GM12878 (cell line): ENCODE measurements around the gene ZC3H7B. TPM values are rescaled to one million over a fixed set of nuclear protein-coding genes. Genes with fewer than 3 reads are reported as not detected.

Experiments used
- ATAC-seq: fragments of 200-7000 bp; cut with Tn5 transposase; 3 replicates; pipeline ENCODE4 v1.9.1; 2020; ENCODE audit warnings: mild to moderate bottlenecking, moderate library complexity
- BruUV-seq: library from RNA; stranded (reverse); fragments of 400-500 nt; replicated peaks from 2 replicates; lab custom pipeline; 2021; lab: Mats Ljungman, UMichigan
- CTCF ChIA-PET: fragments of 300-600 bp; sonication (Branson Sonifier 250); formaldehyde crosslinking; extraction: SDS; loops from one replicate; lab custom pipeline; 2021; ENCODE audit warnings: inconsistent platforms; lab: Yijun Ruan, JAX
- POLR2A ChIA-PET: fragments of 350-600 bp; formaldehyde crosslinking; extraction: SDS; loops from one replicate; lab custom pipeline; 2021; ENCODE audit warnings: inconsistent platforms; lab: Charles Lee
- RAD21 ChIA-PET: fragments of 300-600 bp; sonication (Branson Sonifier 250); formaldehyde crosslinking; loops from one replicate; lab custom pipeline; 2023; ENCODE audit warnings: antibody characterized with exemption; ENCODE audit not compliant: unreplicated experiment; lab: Charles Lee
- SMC1A ChIA-PET: fragments of 300-600 bp; sonication (Branson Sonifier 250); formaldehyde crosslinking; loops from one replicate; lab custom pipeline; 2023; ENCODE audit not compliant: unreplicated experiment, uncharacterized antibody; lab: Charles Lee
- DNase-seq: peaks from one replicate; pipeline ENCODE4 v3.0.0-alpha.2; 2011; ENCODE audit warnings: low read depth, low spot score
- FAIRE-seq: peaks from 3 replicates; lab custom pipeline; 2011; peaks lifted over from hg19 to GRCh38; lab: Jason Lieb, UNC
- H2AFZ ChIP-seq: 2 replicates; pipeline ENCODE4 v1.6.0; 2011; ENCODE audit warnings: low read depth, low read length, control low read depth; ENCODE audit not compliant: control insufficient read depth
- H3K27ac ChIP-seq: 2 replicates; pipeline ENCODE4 v1.5.1; 2011; ENCODE audit warnings: control low read depth; ENCODE audit not compliant: control insufficient read depth, insufficient read depth
- H3K27me3 ChIP-seq, 2 experiments: replicated peaks in 1 of 2; 2 replicates each; pipeline versions ENCODE4 v1.6.0 to v1.6.1; 2011; ENCODE audit warnings: low read length in 1 of 2; ENCODE audit not compliant: control insufficient read depth in 2 of 2, insufficient read depth in 2 of 2
- H3K36me3 ChIP-seq, 2 experiments: 2 replicates each; pipeline ENCODE4 v1.5.1; 2011; ENCODE audit warnings: low read length in 1 of 2; ENCODE audit not compliant: control insufficient read depth in 2 of 2, insufficient read depth in 2 of 2
- H3K4me1 ChIP-seq: 2 replicates; pipeline ENCODE4 v1.6.1; 2011; ENCODE audit warnings: mild to moderate bottlenecking, low read length, moderate library complexity, mixed read lengths; ENCODE audit not compliant: control insufficient read depth, insufficient read depth
- H3K4me2 ChIP-seq: 2 replicates; pipeline ENCODE4 v1.6.0; 2011; ENCODE audit warnings: control low read depth; ENCODE audit not compliant: control insufficient read depth, insufficient read depth
- H3K4me3 ChIP-seq: fragments of 200-600 bp; sonication (generic); 2 replicates; pipeline ENCODE4 v1.5.1; 2016
- H3K79me2 ChIP-seq: 2 replicates; pipeline ENCODE4 v1.6.0; 2011; ENCODE audit warnings: low read length; ENCODE audit not compliant: control insufficient read depth, insufficient read depth
- H3K9ac ChIP-seq: 2 replicates; pipeline ENCODE4 v1.8.0; 2011; ENCODE audit warnings: low read length, control low read depth, mixed read lengths; ENCODE audit not compliant: control insufficient read depth, insufficient read depth
- H3K9me3 ChIP-seq: replicated peaks from 3 replicates; pipeline ENCODE4 v1.5.1; 2011; ENCODE audit warnings: mild to moderate bottlenecking, low read length; ENCODE audit not compliant: control insufficient read depth, insufficient read depth
- H4K20me1 ChIP-seq: 2 replicates; pipeline ENCODE4 v1.6.0; 2011; ENCODE audit not compliant: control insufficient read depth, insufficient read depth
- BACH1 ChIP-seq: fragments of 450-650 bp; IDR thresholded peaks from 2 replicates; pipeline ENCODE4 v1.6.1; 2017; ENCODE audit warnings: mild to moderate bottlenecking, borderline replicate concordance
- BCLAF1 ChIP-seq: fragments of 450-650 bp; IDR thresholded peaks from 2 replicates; pipeline ENCODE4 v1.6.1; 2017; ENCODE audit warnings: antibody characterized with exemption, mild to moderate bottlenecking, moderate library complexity
- CHD1 ChIP-seq: IDR thresholded peaks from 2 replicates; pipeline ENCODE4 v1.6.1; 2012; ENCODE audit warnings: low read depth, low read length, improper control_type of control experiment
- DPF2 ChIP-seq: fragments of 450-650 bp; IDR thresholded peaks from 2 replicates; pipeline ENCODE4 v1.6.1; 2017; ENCODE audit warnings: mild to moderate bottlenecking
- EED ChIP-seq: sonication (generic); IDR thresholded peaks from 2 replicates; pipeline ENCODE4 v1.6.1; 2016; ENCODE audit warnings: antibody characterized with exemption, low read depth
- HCFC1 ChIP-seq: fragments of 150-350 bp; IDR thresholded peaks from 2 replicates; pipeline ENCODE4 v1.6.1; 2014; ENCODE audit warnings: low read length
- JUNB ChIP-seq: IDR thresholded peaks from 2 replicates; pipeline ENCODE4 v1.6.1; 2016; ENCODE audit warnings: antibody characterized with exemption, mild to moderate bottlenecking
- MTA2 ChIP-seq: fragments of 450-650 bp; IDR thresholded peaks from 2 replicates; pipeline ENCODE4 v1.6.1; 2016; ENCODE audit warnings: low read depth, mild to moderate bottlenecking, moderate library complexity
- NBN ChIP-seq: fragments of 450-650 bp; IDR thresholded peaks from 2 replicates; pipeline ENCODE4 v1.6.1; 2016
- NKRF ChIP-seq: fragments of 450-650 bp; conservative IDR thresholded peaks from 2 replicates; pipeline ENCODE4 v1.6.1; 2017; ENCODE audit warnings: mild to moderate bottlenecking, moderate library complexity
- SIX5 ChIP-seq: IDR thresholded peaks from 2 replicates; pipeline ENCODE4 v1.6.1; 2011; ENCODE audit warnings: mild to moderate bottlenecking, low read depth, low read length, moderate library complexity; ENCODE audit not compliant: severe bottlenecking
- SKIL ChIP-seq: fragments of 450-650 bp; IDR thresholded peaks from 2 replicates; pipeline ENCODE4 v1.6.1; 2017; ENCODE audit warnings: mild to moderate bottlenecking, low read depth, inconsistent platforms; ENCODE audit not compliant: poor library complexity, severe bottlenecking
- TCF7 ChIP-seq: IDR thresholded peaks from 2 replicates; pipeline ENCODE4 v1.6.1; 2014; ENCODE audit warnings: antibody characterized with exemption, borderline replicate concordance
- WGBS: methylation state at CpG from one replicate; pipeline ENCODE4 v1.1.6; 2016; ENCODE audit warnings: low lambda C conversion rate; ENCODE audit not compliant: insufficient replicate concordance, insufficient coverage; ENCODE audit errors: missing lambda C conversion rate; 5-methylcytosine and 5-hydroxymethylcytosine counted together
- in situ Hi-C: fragments of 300-500 bp; cut with MboI; formaldehyde crosslinking; loops from 9 replicates; pipeline ENCODE4 v1.14.3; 2018; ENCODE audit warnings: mixed read lengths
- intact Hi-C: fragments of 100-400 bp; cut with micrococcal nuclease; formaldehyde crosslinking; loops from one replicate; pipeline ENCODE4 v1.14.2; 2022; ENCODE audit not compliant: unreplicated experiment
- polyA plus RNA-seq, 11 experiments: library from polyadenylated mRNA; depleted of rRNA in 4 of 11; unstranded in 6 of 11; stranded (reverse) in 5 of 11; fragments of >200 nt; fragmentation: Nextera tagmentation in 4 of 11; fragmentation: Illumina TruSeq in 1 of 11; extraction: Ambion mirVana in 4 of 11; extraction: Trizol in 1 of 11; gene quantifications; 1 replicate in 1 of 11; 2 replicates in 10 of 11; pipeline versions ENCODE4 v1.2.1 to v1.2.3, GENCODE V29; 2011 to 2016; ENCODE audit warnings: inconsistent platforms in 2 of 11, missing spikeins in 2 of 11, low read depth in 1 of 11
- total RNA-seq, 4 experiments: library from RNA; depleted of rRNA in 3 of 4; stranded (reverse); fragments of >200 nt in 3 of 4; fragmentation: Illumina TruSeq in 1 of 4; extraction: Trizol in 1 of 4; gene quantifications; 2 replicates each; pipeline versions ENCODE4 v1.2.1 to v1.2.3, GENCODE V29; 2013 to 2021

Gene ZC3H7B
- total and polyA plus RNA-seq, 10 of the 15 experiments (the other 5 are each of a cell fraction or from before 2014, with no cell fraction given): 0.26 to 52.3 (median 22.4) TPM

- Histone ChIP-seq H3K36me3 (peaks cover 2 to 6% of the 10 kb centered on the region in 2 experiments), H3K9me3 (no peaks in the 10 kb centered on the region), H2AFZ (no peak overlapping the region), H3K4me3 (no peak overlapping the region), H3K79me2 (peaks cover 39% of the 10 kb centered on the region), H3K4me2 (no peak overlapping the region), H3K27me3 (no peaks in the 10 kb centered on the region), H3K9ac (no peak overlapping the region), H3K4me1 (no peaks in the 10 kb centered on the region), H4K20me1 (no peaks in the 10 kb centered on the region), H3K27ac (no peak overlapping the region)
- FAIRE-seq (no peak), ATAC-seq (no peak), DNase-seq (no peak)
- ChIA-PET CTCF (interaction anchor here (0.6 kb wide), 2 partner anchors 73 to 93 kb away, joined by 3 read pairs; no protein-coding TSS in a partner anchor), RAD21 (no interaction called here), POLR2A (interaction anchor here (0.5 to 1.2 kb wide), 2 partner anchors 81 to 369 kb away, joined by 3 to 4 read pairs; no protein-coding TSS in a partner anchor), SMC1A (no interaction called here)
- intact Hi-C loops (no loop called here), in situ Hi-C loops (no loop called here)
- TF ChIP-seq NKRF (no peak), EED (no peak), TCF7 (no peak), MTA2 (no peak), CHD1 (no peak), JUNB (no peak), BCLAF1 (no peak), BACH1 (no peak), HCFC1 (no peak), DPF2 (no peak), NBN (no peak), SKIL (no peak), SIX5 (no peak)
- BruUV-seq: no TSS peak
- WGBS: 90% methylated on average over 1 of the region's 1 CpG
These were observed 9.0 kb downstream of the ZC3H7B start for GRCh38 chr22:41310336-41310735.
